ENCODE data around the gene PATL1.
A peak's percentile ranks its signal among the peaks of the same experiment; 100 is the strongest.
"Not testable (repeated sequence)": the region's sequence is repeated elsewhere in the genome, so short reads cannot be mapped to it uniquely, and the experiment has no call there.

The PATL1 gene

DNA sequence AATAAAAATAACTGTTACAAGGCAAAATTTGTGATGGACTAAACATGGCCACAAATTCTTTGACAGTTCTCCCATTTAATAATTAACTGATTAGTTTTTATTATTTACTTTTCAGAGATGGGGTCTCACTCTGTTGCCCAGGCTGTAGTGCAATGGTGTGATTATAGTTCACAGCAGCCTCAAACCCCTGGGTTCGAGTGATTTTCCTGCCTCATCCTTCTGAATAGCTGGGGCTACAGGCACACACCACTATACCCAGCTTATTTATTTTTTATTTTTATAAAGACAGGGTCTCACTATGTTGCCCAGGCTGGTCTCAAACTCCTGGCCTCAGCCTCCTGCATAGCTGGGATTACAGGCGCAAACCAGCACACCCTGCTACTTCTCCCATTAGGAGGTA, 4.5 kb upstream of the PATL1 start:
- DNase-seq (ENCODE audit: low read depth in 2 of 2): no peak

DNA sequence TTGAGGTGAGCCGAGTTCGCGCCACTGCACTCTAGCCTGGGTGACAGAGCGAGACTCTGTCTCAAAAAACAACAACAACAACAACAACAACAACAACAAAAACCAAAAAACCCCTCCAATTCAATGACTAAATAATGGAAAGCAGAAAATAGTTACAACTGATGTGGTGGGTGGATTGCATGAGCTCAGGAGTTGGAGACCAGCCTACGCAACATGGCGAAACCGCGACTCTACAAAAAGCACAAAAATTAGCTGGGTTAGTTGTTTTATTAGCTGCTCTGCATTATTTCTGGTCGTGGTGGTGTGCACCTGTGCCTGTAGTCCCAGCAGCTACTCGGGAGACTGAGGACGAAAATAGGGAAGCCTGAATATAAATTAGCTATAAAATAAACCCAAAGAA, 2.6 kb upstream of the PATL1 start:
- DNase-seq (ENCODE audit: low read depth in 2 of 2): no peak

GRCh38 chr11:59669611-59670009, 773 bp upstream of the PATL1 start:
- DNase-seq (ENCODE audit: low read depth in 2 of 2): no peak

- peak; percentile 29 to 65 for DNase-seq (ENCODE audit: low read depth in 2 of 2)
Observed at GRCh38 chr11:59668188-59668949, 468 bp downstream of the PATL1 start.

GRCh38 chr11:59667812-59668187, 1.0 kb downstream of the PATL1 start:
- no peak for DNase-seq (ENCODE audit: low read depth in 2 of 2)

GRCh38 chr11:59666969-59667368, 1.9 kb downstream of the PATL1 start:
- DNase-seq (ENCODE audit: low read depth in 2 of 2): no peak

- no peak for DNase-seq (ENCODE audit: low read depth in 2 of 2)
Observed at GRCh38 chr11:59660621-59661020, 8.2 kb downstream of the PATL1 start.

GRCh38 chr11:59659981-59660380, 8.9 kb downstream of the PATL1 start:
- no peak for DNase-seq (ENCODE audit: low read depth in 2 of 2)

GRCh38 chr11:59658036-59658435, 10.8 kb downstream of the PATL1 start:
- DNase-seq (ENCODE audit: low read depth in 2 of 2): no peak

- no peak for DNase-seq (ENCODE audit: low read depth in 2 of 2)
Observed at GRCh38 chr11:59654893-59655292, 13.9 kb downstream of the PATL1 start.

DNA sequence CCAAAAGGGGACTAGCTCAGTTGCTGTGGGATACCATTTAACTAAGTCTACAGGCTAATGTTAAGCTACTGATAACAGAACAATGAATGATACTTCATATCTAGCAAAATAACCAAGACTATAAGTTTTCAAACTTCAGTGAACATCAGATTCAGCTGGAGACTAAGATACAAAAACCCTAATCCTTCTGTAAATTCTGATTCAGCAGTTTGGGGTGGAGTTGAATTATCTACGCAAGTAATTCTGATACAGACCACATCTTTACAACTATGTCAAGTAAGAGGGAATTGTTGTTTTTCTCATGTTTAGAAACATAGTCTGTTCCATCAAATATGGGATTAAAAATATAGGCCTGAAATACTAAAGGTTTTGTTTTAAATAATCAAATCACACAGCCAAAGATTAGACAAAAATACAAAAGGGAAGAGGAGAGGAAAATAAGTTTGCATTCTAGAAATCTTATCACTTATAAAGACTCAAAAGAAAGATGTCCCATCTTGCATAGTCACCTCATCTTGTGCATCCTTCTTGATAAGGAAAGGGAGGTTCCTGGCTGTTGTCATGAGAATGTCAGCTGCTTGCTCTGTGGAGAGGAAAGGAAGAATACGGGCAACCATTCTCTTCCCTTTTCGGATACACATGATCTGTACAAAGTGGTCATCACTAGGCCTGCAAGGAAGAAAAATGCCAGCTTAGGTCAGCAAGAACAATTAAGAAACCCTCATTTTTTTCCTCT, 21.4 kb downstream of the PATL1 start:
- DNase-seq (ENCODE audit: low read depth in 2 of 2): no peak

GRCh38 chr11:59644528-59644927, 24.3 kb downstream of the PATL1 start:
- no peak for DNase-seq (ENCODE audit: low read depth in 2 of 2)

DNA sequence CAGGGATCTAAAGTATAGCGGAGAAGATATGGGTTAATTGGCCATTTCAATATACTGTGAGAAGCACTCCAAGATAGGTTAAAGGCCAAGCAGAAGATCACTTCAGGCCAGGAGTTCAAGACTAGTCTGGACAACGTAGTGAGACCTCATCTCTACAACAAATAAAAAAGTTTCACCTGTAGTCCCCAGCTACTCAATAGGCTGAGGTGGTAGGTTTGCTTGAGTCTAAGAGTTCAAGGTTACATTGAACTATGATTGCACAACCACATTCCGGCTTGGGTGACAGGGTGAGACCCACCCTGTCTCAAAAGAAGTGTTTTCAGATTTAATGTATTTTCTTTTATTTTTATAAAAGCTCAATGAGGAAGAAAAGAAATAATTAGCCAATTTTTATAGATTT, 25.4 kb downstream of the PATL1 start:
- no peak for DNase-seq (ENCODE audit: low read depth in 2 of 2)

DNA sequence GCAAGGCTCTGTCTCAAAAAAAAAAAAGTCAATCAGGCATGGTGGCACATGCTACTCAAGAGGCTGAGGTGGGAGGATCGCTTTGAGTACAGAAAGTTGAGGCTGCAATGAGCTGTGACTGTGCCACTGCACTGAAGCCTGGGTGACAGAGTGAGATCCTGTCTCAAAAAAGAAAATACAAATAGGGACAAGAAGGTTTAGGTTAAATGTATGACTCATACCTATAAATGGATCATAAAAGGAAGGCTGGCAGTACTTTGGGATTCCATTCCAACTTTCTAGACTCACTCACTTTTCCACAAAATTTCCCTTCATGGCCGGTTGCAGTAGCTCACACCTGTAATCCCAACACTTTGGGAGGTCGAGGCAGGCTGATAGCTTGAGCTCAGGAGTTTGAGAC, 27.7 kb downstream of the PATL1 start:
- no peak for DNase-seq (ENCODE audit: low read depth in 2 of 2)

GRCh38 chr11:59630493-59630892, 38.3 kb downstream of the PATL1 start:
- no peak for DNase-seq (ENCODE audit: low read depth in 2 of 2)

GRCh38 chr11:59629996-59630395, 38.8 kb downstream of the PATL1 start:
- no peak for DNase-seq (ENCODE audit: low read depth in 2 of 2)

DNA sequence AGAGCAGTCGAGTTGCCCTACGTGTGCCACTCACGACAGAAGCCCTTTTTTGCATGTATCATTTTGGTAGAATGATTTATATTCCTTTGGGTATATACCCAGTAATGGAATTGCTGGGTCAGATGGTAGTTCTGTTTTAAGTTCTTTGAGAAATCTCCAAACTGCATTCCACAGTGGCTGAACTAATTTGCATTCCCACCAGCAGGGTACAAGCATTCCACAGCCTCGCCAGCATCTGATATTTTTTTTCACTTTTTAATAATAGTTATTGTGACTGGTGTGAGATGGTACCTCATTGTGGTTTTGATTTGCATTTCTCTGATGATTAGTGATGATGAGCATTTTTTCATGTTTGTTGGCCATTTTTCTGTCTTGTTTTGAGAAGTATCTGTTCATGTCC, 41.9 kb downstream of the PATL1 start:
- DNase-seq (ENCODE audit: low read depth in 2 of 2): not testable (repeated sequence)

GRCh38 chr11:59625703-59626102, 43.1 kb downstream of the PATL1 start:
- DNase-seq (ENCODE audit: low read depth in 2 of 2): no peak

DNA sequence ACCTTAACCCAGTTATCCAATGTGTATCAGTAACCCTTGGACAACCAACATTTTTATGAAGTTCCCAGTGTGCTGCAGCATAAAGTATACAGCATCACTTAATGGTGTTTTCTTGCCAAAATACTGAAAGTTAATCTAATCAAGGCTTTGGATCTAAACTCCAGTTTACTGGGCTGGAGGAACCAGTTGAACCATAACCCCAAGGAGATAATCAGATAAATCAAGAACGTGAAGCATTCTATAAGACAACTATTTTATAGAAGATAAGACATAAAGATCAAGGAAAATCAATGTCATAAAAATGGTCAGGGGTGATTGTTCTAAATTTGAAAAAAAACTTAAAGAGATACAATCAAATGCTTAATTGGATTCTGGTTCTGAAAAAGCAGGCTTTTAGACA, 51.0 kb downstream of the PATL1 start:
- DNase-seq (ENCODE audit: low read depth in 2 of 2): no peak

DNA sequence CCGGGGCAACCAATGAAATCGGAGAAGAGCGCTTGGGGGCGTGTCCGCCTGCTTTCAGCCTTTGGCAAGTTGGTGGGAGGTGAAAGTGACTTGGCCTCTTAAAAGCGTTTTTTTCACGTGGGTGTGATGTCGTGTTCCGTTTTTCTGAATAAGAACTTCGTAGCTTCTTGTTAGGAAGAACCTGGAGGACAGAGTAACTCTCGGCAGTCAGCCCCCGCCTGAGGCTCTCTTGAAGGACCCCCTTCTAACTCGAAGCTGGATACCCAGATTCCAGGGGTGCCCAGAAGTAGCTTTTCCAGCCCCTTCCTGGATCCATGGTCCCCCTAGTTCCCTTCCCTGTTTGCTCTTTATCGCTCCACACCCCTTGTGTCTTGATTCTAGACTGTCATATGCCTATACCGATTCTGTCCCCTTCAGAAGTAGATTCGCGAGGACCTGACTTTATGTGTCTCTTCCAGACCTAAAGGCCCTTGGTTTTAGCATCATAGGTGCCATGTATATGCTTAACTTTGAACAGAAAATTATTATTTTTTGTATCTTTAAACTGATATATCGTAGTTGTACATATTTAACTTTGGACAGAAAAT, 52.3 kb downstream of the PATL1 start:
- DNase-seq (ENCODE audit: low read depth in 2 of 2): no peak

GRCh38 chr11:59615637-59616395, 53.0 kb downstream of the PATL1 start, which contains the start of gene OSBP:
OSBP (minus strand) TSS chr11:59615774; CDS start chr11:59615664, 110 bp downstream.
- DNase-seq (ENCODE audit: low read depth in 2 of 2): peak; percentile 89 to 93

DNA sequence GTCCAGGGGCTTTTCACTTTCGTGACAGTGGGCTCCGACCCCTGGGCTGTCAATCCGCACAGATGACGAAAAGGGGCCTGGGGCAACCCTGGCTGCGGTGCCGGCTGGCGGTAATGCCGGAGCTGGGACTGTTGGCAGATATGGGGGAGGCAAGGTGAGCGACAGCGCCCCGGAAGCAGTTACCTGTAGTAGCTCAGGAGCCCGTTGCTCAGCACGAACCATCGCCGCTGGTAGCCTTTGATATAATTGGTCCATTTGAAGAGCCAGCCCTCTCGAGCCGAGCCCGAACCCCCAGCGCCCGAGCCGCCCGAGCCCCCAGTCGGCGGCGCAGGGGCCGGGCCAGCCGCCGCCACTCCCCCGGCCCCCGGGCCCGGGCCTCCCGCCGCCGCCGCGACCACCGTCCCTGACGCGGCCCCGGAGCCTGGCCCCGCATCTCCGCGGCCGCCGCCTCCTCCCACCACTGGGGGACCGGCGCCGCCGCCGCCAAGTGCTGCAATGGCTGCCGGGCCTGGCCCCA, 53.7 kb downstream of the PATL1 start:
- peak in 1 of 2 donors; percentile 24 for DNase-seq (ENCODE audit: low read depth in 2 of 2)
